Measurements from ENCODE around the gene MYO1E.
A peak's percentile ranks its signal among the peaks of the same experiment; 100 is the strongest.
"Not testable (repeated sequence)": the region's sequence is repeated elsewhere in the genome, so short reads cannot be mapped to it uniquely, and the experiment has no call there.

MYO1E gene

GRCh38 chr15:59372352-59373211 is at the start of gene MYO1E:
TSS of gene MYO1E (minus strand) at chr15:59372871. CDS start at chr15:59372500, 371 bp downstream.
- DNase-seq: peak; percentile 84

- peak; percentile 39 for DNase-seq
These were observed 48.4 kb upstream of the MYO1E start for GRCh38 chr15:59420986-59421618.

- no peak for DNase-seq
These were observed 47.4 kb upstream of the MYO1E start for GRCh38 chr15:59420108-59420507.

GRCh38 chr15:59419170-59419569 is 46.5 kb upstream of the MYO1E start:
- no peak for DNase-seq

GRCh38 chr15:59416816-59417215 is 44.1 kb upstream of the MYO1E start:
- DNase-seq: no peak

GRCh38 chr15:59413577-59413976 is 40.9 kb upstream of the MYO1E start:
- DNase-seq: no peak

- no peak for DNase-seq
These were observed 37.8 kb upstream of the MYO1E start for GRCh38 chr15:59410391-59410896.

GRCh38 chr15:59407946-59408345 is 35.3 kb upstream of the MYO1E start:
- DNase-seq: no peak

GRCh38 chr15:59406446-59406845 is 33.8 kb upstream of the MYO1E start:
- DNase-seq: peak; percentile 57

GRCh38 chr15:59405079-59405478 is 32.4 kb upstream of the MYO1E start:
- no peak for DNase-seq

GRCh38 chr15:59401824-59402569 is 29.3 kb upstream of the MYO1E start:
- no peak for DNase-seq

- not testable (repeated sequence) for DNase-seq
These were observed 28.6 kb upstream of the MYO1E start for GRCh38 chr15:59401051-59401823.

GRCh38 chr15:59400103-59400813 is 27.6 kb upstream of the MYO1E start:
- DNase-seq: no peak

GRCh38 chr15:59399465-59400102 is 26.9 kb upstream of the MYO1E start:
- DNase-seq: peak; percentile 38

GRCh38 chr15:59398220-59398619 is 25.5 kb upstream of the MYO1E start:
- no peak for DNase-seq

GRCh38 chr15:59396679-59397078 is 24.0 kb upstream of the MYO1E start:
- DNase-seq: no peak

- DNase-seq: no peak
These were observed 23.5 kb upstream of the MYO1E start for GRCh38 chr15:59396211-59396610.

GRCh38 chr15:59394166-59394661 is 21.5 kb upstream of the MYO1E start:
- no peak for DNase-seq

GRCh38 chr15:59392299-59392698 is 19.6 kb upstream of the MYO1E start:
- DNase-seq: no peak

- DNase-seq: peak; percentile 25
These were observed 16.0 kb upstream of the MYO1E start for GRCh38 chr15:59388670-59389069.

All from hematopoietic multipotent progenitor cell treated with erythropoietin and hydrocortisone succinate and interleukin-3 and kit ligand, for 4 days (in vitro differentiated cells).